Panc1 (cell line): ENCODE data around the gene DDX24.

Experiments used
- POLR2AphosphoS5 ChIP-seq: IDR thresholded peaks from 2 replicates; pipeline ENCODE4 v1.6.1; 2012; ENCODE audit warnings: mild to moderate bottlenecking, low read depth, low read length, moderate library complexity
- SIN3A ChIP-seq: IDR thresholded peaks from 2 replicates; pipeline ENCODE4 v1.6.1; 2012; ENCODE audit warnings: low read depth, mild to moderate bottlenecking, low read length, moderate library complexity, borderline replicate concordance; ENCODE audit not compliant: insufficient read depth
- TCF7L2 ChIP-seq: IDR thresholded peaks from 2 replicates; pipeline ENCODE4 v1.6.1; 2011; ENCODE audit warnings: mild to moderate bottlenecking, low read depth, low read length, inconsistent platforms
- TF ChIP-seq, protein P1 (sequence below): fragments of 450-650 bp; IDR thresholded peaks from 2 replicates; pipeline ENCODE4 v1.5.1; 2017; ENCODE audit warnings: mild to moderate bottlenecking
- TF ChIP-seq, protein P2 (sequence below), 2 experiments: IDR thresholded peaks; 2 replicates each; pipeline ENCODE4 v1.6.1; 2011 to 2012; ENCODE audit warnings: low read depth in 2 of 2, control low read depth in 1 of 2, low read length in 1 of 2, mild to moderate bottlenecking in 1 of 2, moderate library complexity in 1 of 2; ENCODE audit not compliant: insufficient read depth in 1 of 2

GRCh38 chr14:94123868-94124267 is 42.9 kb upstream of the DDX24 start:
- no peak for TF ChIP-seq SIN3A
- TF ChIP-seq POLR2AphosphoS5 = no peak
- TF ChIP-seq, protein P1, sequence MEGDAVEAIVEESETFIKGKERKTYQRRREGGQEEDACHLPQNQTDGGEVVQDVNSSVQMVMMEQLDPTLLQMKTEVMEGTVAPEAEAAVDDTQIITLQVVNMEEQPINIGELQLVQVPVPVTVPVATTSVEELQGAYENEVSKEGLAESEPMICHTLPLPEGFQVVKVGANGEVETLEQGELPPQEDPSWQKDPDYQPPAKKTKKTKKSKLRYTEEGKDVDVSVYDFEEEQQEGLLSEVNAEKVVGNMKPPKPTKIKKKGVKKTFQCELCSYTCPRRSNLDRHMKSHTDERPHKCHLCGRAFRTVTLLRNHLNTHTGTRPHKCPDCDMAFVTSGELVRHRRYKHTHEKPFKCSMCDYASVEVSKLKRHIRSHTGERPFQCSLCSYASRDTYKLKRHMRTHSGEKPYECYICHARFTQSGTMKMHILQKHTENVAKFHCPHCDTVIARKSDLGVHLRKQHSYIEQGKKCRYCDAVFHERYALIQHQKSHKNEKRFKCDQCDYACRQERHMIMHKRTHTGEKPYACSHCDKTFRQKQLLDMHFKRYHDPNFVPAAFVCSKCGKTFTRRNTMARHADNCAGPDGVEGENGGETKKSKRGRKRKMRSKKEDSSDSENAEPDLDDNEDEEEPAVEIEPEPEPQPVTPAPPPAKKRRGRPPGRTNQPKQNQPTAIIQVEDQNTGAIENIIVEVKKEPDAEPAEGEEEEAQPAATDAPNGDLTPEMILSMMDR = no peak
- TF ChIP-seq, protein P2, sequence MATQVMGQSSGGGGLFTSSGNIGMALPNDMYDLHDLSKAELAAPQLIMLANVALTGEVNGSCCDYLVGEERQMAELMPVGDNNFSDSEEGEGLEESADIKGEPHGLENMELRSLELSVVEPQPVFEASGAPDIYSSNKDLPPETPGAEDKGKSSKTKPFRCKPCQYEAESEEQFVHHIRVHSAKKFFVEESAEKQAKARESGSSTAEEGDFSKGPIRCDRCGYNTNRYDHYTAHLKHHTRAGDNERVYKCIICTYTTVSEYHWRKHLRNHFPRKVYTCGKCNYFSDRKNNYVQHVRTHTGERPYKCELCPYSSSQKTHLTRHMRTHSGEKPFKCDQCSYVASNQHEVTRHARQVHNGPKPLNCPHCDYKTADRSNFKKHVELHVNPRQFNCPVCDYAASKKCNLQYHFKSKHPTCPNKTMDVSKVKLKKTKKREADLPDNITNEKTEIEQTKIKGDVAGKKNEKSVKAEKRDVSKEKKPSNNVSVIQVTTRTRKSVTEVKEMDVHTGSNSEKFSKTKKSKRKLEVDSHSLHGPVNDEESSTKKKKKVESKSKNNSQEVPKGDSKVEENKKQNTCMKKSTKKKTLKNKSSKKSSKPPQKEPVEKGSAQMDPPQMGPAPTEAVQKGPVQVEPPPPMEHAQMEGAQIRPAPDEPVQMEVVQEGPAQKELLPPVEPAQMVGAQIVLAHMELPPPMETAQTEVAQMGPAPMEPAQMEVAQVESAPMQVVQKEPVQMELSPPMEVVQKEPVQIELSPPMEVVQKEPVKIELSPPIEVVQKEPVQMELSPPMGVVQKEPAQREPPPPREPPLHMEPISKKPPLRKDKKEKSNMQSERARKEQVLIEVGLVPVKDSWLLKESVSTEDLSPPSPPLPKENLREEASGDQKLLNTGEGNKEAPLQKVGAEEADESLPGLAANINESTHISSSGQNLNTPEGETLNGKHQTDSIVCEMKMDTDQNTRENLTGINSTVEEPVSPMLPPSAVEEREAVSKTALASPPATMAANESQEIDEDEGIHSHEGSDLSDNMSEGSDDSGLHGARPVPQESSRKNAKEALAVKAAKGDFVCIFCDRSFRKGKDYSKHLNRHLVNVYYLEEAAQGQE (IDR thresholded peaks at IDR 0.05; ENCODE audit: insufficient read depth in 1 of 2, low read depth in 2 of 2, low read length in 1 of 2) = no peak
- no peak for TF ChIP-seq TCF7L2
